Activated T-helper 2 cell treated with anti-CD3 and anti-CD28 coated beads, Interferon-gamma antibody, Interleukin-2, Interleukin-4, amounts not matched to agents 10 μg/mL and 5 μg/mL and 100 μg/mL, durations not matched to agents 14 hours and 24 hours and 36 hours (primary cell): ENCODE measurements around the gene FMNL2. TPM values are rescaled to one million over a fixed set of nuclear protein-coding genes. Genes with fewer than 3 reads are reported as not detected.

ENCODE experiments used
- DNase-seq: peaks from one replicate; pipeline ENCODE4 v3.0.0; 2021; ENCODE audit warnings: low spot score
- H3K27ac Mint-ChIP-seq: one replicate; pipeline ENCODE4 v1.8.0; 2021; ENCODE audit warnings: mixed read lengths
- H3K27me3 Mint-ChIP-seq: one replicate; pipeline ENCODE4 v1.8.0; 2021; ENCODE audit warnings: low read depth, mixed read lengths
- H3K36me3 Mint-ChIP-seq: one replicate; pipeline ENCODE4 v1.8.0; 2021; ENCODE audit warnings: low read depth, mixed read lengths
- H3K4me1 Mint-ChIP-seq: one replicate; pipeline ENCODE4 v1.8.0; 2021; ENCODE audit warnings: low read depth, mixed read lengths
- H3K4me3 Mint-ChIP-seq: one replicate; pipeline ENCODE4 v1.8.0; 2021; ENCODE audit warnings: low read depth, mild to moderate bottlenecking, moderate library complexity, mixed read lengths
- H3K9me3 Mint-ChIP-seq: one replicate; pipeline ENCODE4 v1.8.0; 2021; ENCODE audit warnings: mixed read lengths
- intact Hi-C: fragments of 100-400 bp; cut with micrococcal nuclease; formaldehyde crosslinking; loops from one replicate; pipeline ENCODE4 v1.15.1; 2023
- total RNA-seq: library from RNA; stranded (reverse); gene quantifications from 2 replicates; pipeline ENCODE4 v1.2.3, GENCODE V29; 2022

FMNL2 gene
- total RNA-seq, 1 donor from 2014 or later, result 14.0 TPM

DNA sequence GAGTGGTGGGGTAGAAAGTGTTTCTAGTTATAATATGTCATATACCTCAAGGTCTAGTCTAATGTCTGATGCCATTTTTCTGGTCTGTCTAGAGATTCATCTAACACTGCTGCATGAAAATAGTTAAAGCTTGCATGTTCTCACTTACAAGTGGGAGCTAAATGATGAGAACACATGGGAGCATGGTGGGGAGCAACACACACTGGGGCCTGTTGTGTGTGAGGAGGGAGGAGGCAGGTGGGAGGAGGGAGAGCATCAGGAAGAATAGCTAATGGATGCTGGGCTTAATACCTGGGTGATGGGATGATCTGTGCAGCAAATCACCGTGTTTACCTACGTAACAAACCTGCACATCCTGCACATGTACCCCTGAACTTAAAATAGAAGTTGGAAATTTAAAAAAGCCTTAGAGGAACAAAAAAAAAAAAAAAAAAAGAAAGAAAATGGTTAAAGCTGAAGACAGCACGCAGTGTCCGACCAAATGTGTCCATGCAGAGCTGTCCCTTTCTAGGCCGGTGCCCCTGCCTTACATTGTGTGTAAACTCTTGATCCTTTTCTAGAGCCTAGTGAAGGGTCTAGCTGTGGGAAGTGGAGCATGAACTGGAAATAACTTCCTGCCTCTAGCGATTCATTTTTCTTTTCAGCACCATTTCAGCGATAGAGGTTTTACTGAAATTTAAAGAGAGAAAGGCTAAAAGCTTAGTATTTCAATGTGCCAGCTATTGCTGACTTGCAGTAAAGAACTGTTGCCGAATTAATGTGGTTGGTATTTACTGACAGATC lies 94.0 kb downstream of the FMNL2 start:
- H3K27ac Mint-ChIP-seq, result no peak overlapping the region
- H3K4me1 Mint-ChIP-seq, result no peaks in the 10 kb centered on the region
- no peaks in the 10 kb centered on the region for H3K27me3 Mint-ChIP-seq
- DNase-seq, result no peak
- no peak overlapping the region for H3K4me3 Mint-ChIP-seq
- intact Hi-C loops, result no loop called here
- H3K36me3 Mint-ChIP-seq, result no peaks in the 10 kb centered on the region
- H3K9me3 Mint-ChIP-seq, result no peaks in the 10 kb centered on the region

DNA sequence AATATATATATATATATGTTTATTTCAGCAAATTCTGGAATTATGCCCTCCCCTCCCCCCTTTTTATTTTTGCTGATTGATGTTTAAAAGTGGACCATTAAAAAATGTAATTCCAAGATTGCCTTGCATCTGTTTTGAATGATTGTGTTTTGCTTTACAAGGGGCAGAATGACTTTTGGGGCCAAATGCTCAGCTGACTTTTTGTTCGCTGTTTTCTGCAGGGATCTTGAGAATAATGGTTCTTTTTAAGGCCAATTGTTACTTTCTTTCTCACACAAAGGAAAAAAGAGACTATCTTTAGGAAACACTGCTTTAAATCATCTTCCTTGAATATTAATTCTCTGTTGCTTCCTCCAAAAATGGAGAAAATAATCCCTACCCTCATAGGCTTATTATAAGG lies 95.9 kb downstream of the FMNL2 start:
- Mint-ChIP-seq H3K27ac (no peak overlapping the region), H3K4me1 (no peaks in the 10 kb centered on the region), H3K9me3 (no peaks in the 10 kb centered on the region), H3K36me3 (no peaks in the 10 kb centered on the region), H3K27me3 (no peaks in the 10 kb centered on the region), H3K4me3 (no peak overlapping the region)
- intact Hi-C loops, result no loop called here
- no peak for DNase-seq

DNA sequence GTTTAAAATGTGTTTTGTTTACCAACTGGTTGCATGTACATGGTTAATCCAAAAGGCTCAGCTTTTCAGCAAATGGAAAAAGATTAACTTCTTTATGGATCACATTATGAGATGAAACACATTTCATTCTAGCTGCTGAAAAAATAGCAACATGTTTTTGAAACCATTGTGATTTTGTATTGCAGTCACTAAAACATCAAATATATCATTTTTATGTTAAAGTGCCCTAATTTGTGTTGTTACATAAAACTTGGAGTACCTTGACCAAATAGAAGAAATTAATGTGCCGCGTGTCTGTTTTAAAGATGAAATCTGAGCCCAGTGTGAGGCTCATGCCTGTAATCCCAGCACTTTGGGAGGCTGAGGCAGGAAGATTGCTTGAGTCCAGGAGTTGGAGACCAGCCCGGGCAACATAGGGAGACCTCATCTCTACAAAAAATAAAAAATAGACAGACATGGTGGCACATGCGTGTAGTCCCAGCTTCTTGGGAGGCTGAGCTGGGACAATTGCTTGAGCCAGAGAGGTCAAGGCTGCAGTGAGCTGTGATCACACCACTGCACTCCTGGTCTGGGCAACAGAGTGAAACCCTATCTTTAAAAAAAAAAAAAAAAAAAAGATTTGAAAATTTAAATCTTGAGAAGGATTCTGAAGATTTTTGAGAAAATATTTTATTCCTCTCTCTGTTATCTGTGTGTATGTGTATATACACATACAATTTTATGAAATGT lies 96.6 kb downstream of the FMNL2 start:
- Mint-ChIP-seq H3K4me1 (no peaks in the 10 kb centered on the region), H3K9me3 (no peaks in the 10 kb centered on the region), H3K27me3 (no peaks in the 10 kb centered on the region), H3K36me3 (no peaks in the 10 kb centered on the region), H3K27ac (no peak overlapping the region), H3K4me3 (no peak overlapping the region)
- DNase-seq, result no peak
- intact Hi-C loops, result no loop called here

DNA sequence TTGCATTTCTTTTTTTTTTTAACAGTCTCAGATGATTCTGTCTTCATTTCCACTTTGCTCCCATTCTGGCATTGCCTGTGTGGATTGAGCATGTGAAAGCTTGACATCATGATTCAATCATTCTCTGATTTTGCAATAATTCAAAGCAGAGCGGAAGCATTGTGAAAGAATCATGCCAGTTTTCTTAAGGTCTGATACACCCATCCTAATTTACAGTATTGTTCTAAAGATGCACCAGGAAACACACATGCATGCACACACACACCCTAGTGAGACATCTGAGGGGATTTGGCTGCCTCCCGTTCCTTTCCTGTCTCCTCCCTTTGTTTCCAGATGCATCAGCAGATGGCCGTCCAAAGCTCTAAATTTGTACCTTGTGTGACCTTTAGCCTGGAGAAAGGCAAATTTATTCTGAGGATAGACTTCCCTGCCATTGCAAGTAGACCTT lies 97.3 kb downstream of the FMNL2 start:
- Mint-ChIP-seq H3K27me3 (no peaks in the 10 kb centered on the region), H3K36me3 (no peaks in the 10 kb centered on the region), H3K4me3 (no peak overlapping the region), H3K9me3 (no peaks in the 10 kb centered on the region), H3K27ac (no peak overlapping the region), H3K4me1 (peaks cover 1% of the 10 kb centered on the region)
- intact Hi-C loops, result no loop called here
- no peak for DNase-seq

DNA sequence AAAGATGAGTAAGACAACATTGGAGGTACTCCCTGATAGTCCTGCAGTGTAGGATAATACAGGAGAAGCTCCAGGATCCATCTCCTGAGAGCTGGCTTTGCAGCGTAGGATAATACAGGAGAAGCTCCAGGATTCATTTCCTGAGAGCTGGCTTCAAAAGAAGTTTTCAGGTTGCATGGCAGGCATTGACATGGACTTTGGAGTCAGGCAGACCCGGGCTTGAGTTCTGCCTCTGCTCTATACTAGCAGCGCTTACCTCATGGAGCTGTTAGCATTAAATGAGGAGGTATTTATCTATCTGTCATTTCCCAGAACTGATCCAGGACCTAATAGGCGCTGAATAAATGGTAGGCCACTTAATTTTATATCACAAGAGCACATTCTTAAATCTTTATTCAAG lies 97.8 kb downstream of the FMNL2 start:
- Mint-ChIP-seq H3K4me1 (peaks cover 3% of the 10 kb centered on the region), H3K27me3 (no peaks in the 10 kb centered on the region), H3K36me3 (no peaks in the 10 kb centered on the region), H3K9me3 (no peaks in the 10 kb centered on the region), H3K4me3 (no peak overlapping the region), H3K27ac (no peak overlapping the region)
- intact Hi-C loops, result no loop called here
- DNase-seq, result no peak

DNA sequence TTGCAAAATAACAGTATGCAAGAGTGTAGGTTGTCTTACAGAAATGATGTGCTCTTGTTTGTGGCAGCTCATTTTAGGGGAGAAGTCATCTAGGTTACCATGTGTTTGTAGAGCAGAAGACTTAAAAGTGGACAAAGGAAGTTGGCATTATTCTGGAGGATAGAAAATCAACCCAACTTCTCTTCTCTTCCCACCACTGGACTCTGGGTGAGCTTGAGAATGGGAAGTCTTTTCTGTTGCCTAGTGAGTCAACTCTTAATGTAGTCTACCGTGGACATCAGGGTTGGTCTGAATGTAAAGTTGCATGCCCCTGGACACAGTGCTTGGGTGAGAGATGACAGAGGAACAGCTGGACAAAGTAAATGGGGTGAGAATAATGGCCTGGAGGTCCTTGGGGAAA lies 98.3 kb downstream of the FMNL2 start:
- H3K9me3 Mint-ChIP-seq, result no peaks in the 10 kb centered on the region
- H3K4me1 Mint-ChIP-seq, result peaks cover 3% of the 10 kb centered on the region
- H3K27ac Mint-ChIP-seq, result no peak overlapping the region
- no peak for DNase-seq
- H3K4me3 Mint-ChIP-seq, result no peak overlapping the region
- intact Hi-C loops, result no loop called here
- no peaks in the 10 kb centered on the region for H3K36me3 Mint-ChIP-seq
- no peaks in the 10 kb centered on the region for H3K27me3 Mint-ChIP-seq

DNA sequence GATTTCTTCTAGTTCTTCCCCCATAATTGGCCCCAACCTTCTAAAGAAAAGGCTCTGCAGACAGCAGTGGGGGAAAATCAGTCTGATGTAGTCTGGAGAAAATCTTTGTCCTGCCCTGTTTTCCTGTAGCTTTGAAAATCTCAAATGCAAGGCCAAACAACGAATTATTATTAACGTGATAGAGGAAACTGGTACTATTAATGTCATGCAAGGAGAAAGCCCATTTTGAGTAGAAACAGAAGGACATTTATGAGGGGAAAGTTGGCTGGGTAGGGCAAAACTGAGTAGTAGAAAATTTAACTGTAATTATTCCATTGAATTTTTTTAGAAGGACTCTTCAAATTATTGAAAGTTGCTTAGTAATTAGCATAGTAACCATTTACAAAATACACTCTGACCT lies 98.8 kb downstream of the FMNL2 start:
- Mint-ChIP-seq H3K36me3 (no peaks in the 10 kb centered on the region), H3K27me3 (peaks cover under 1% of the 10 kb centered on the region), H3K27ac (no peak overlapping the region), H3K4me3 (no peak overlapping the region), H3K9me3 (no peaks in the 10 kb centered on the region), H3K4me1 (peaks cover 3% of the 10 kb centered on the region)
- intact Hi-C loops, result no loop called here
- DNase-seq, result no peak

DNA sequence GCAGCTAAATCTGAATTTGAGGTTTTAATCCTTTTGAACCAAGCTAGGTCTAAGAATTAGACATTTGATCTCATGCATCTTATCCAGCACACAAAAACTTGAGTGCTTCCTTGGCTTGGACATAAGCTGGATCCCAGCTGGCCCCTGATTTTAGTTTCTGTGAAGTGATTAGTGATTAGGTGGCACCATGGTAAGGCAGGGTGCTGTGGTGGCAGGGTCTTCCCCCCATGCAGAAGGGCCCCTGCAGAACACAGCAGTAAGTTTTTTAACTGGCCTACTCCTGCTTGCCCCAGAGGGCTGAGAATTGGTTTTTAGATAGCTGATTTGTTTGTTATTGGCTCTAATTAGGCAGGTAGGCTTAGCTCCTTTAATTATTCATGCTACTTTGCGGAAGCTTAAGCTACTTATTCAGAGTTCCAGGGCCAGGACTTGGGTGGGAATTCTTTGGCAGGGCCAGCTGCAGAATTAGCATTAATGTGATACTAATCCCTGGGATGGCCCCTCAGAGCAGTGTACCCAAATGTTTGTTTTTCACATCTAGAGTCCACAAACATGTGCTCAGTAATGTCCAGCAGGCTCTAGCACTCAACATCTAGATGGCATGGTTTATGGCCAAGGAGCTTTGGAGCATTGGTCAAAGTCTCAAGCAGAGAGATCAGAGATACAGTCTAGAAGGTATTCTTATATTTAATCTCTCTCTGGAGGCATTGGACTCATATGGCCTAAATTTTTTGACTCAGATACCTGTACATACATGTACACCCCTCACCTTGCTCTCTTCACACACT lies 99.6 kb downstream of the FMNL2 start:
- Mint-ChIP-seq H3K9me3 (no peaks in the 10 kb centered on the region), H3K36me3 (no peaks in the 10 kb centered on the region), H3K4me1 (peaks cover 3% of the 10 kb centered on the region), H3K4me3 (no peak overlapping the region), H3K27me3 (peaks cover 3% of the 10 kb centered on the region), H3K27ac (no peak overlapping the region)
- intact Hi-C loops, result no loop called here
- DNase-seq, result no peak

DNA sequence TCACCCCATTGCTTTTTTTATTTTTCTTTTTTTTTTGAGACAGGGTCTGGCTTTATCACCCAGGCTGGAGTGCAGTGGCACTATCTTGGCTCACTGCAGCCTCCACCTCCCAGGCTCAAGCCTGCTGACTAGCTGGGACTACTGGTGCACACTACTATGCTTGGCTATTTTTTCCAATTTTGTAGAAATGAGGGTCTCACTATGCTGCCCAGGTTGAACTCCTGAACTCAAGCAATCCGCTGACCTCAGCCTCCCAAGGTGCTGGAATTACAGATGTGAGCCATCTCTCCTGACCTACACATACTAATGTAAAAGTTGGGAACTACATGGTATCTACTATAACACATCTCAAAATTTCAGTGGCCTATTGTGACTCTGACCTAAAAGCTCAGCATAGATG lies 101.2 kb downstream of the FMNL2 start:
- no peaks in the 10 kb centered on the region for H3K36me3 Mint-ChIP-seq
- peaks cover 3% of the 10 kb centered on the region for H3K27me3 Mint-ChIP-seq
- peaks cover 5% of the 10 kb centered on the region for H3K4me1 Mint-ChIP-seq
- no peaks in the 10 kb centered on the region for H3K9me3 Mint-ChIP-seq
- no peak overlapping the region for H3K27ac Mint-ChIP-seq
- intact Hi-C loops, result no loop called here
- no peak overlapping the region for H3K4me3 Mint-ChIP-seq
- DNase-seq, result no peak

DNA sequence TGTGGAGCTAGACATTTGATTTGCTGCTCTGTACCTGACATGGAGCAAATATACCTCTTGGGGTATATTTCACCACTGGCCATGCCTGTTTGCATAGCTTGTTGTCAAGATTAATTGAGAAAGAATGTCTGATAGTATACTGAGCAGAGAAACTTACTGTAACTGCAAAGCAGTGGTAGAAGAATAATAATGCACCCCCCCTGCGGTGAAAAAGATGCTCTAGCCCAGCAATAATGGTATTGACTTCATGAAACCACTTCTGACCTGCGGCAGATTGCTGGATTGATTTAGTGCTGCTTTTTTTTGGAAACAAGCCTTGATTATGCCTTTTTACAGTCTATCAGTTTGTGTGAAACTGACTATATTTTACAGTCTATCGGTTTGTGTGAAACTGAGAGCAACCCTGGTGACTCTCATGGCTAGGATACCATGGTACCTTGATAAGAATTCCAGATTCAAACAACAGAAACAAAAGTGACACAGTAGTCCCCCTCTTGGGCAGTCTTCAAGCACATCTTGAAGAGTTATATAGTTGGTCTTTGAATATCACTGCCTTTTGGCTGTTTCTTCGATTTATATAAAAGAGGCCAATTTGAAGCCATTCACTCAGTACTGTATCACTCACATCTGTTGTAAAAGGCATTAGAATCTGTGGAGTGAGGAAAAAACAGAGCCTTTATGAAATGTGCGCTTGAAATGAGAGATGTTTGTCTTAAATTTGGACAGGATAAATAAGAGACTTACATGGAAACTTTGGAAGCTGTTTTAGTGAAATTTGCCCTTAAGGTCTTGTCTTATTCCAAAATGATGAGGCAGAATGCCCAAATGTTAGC lies 102.5 kb downstream of the FMNL2 start:
- Mint-ChIP-seq H3K27me3 (peaks cover 3% of the 10 kb centered on the region), H3K9me3 (no peaks in the 10 kb centered on the region), H3K27ac (no peak overlapping the region), H3K4me3 (no peak overlapping the region), H3K36me3 (no peaks in the 10 kb centered on the region), H3K4me1 (peaks cover 9% of the 10 kb centered on the region)
- DNase-seq, result no peak
- intact Hi-C loops, result no loop called here

DNA sequence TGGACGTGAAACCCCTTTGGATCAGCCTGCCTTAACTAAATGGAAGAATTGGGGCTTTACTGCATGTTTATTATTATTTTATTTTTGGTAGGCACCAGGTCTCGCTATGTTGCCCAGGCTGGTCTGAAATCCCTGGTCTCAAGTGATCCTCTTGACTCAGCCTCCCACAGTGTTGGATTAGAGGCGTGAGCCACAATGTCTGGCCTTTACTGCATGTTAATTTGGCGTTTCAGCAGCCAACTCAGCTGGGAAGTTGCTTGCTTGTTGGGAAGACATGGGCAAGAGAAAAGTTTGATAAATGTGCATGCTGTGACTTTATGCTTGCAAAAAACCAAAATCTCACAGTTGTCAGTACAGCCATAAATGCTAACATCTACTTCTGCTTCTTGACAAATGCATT lies 105.1 kb downstream of the FMNL2 start:
- DNase-seq, result no peak
- peaks cover 6% of the 10 kb centered on the region for H3K27me3 Mint-ChIP-seq
- no peaks in the 10 kb centered on the region for H3K9me3 Mint-ChIP-seq
- no peak overlapping the region for H3K4me3 Mint-ChIP-seq
- intact Hi-C loops, result no loop called here
- no peak overlapping the region for H3K27ac Mint-ChIP-seq
- H3K4me1 Mint-ChIP-seq, result peaks cover 10% of the 10 kb centered on the region
- no peaks in the 10 kb centered on the region for H3K36me3 Mint-ChIP-seq

DNA sequence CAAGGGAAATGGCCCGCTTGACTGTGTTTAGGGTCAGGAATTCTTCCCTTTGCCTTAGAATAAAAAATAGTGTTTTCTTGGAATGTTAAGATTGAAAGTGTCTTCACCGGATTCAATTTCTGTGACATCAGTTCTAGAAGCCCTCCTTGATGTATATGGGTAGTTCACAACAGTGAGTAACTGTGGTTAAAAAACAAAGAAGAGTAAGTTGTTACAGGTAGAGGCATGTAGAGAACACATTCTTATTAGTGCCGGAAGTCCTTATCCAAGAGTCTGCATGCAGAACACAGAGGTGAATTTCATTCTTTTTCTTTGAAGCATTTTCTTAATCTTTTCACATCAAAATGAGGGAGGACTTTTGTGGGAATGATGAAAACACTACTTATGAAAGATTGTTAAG lies 105.5 kb downstream of the FMNL2 start:
- H3K9me3 Mint-ChIP-seq, result no peaks in the 10 kb centered on the region
- peaks cover 6% of the 10 kb centered on the region for H3K27me3 Mint-ChIP-seq
- H3K36me3 Mint-ChIP-seq, result no peaks in the 10 kb centered on the region
- DNase-seq, result no peak
- no peak overlapping the region for H3K4me3 Mint-ChIP-seq
- peaks cover 10% of the 10 kb centered on the region for H3K4me1 Mint-ChIP-seq
- intact Hi-C loops, result no loop called here
- no peak overlapping the region for H3K27ac Mint-ChIP-seq
